ENCODE results near the gene RAP1B. TPM values are rescaled to one million over a fixed set of nuclear protein-coding genes. Genes with fewer than 3 reads are reported as not detected.
A peak's percentile ranks its signal among the peaks of the same experiment; 100 is the strongest.

Gene RAP1B
- total and polyA plus RNA-seq, 9 of the 15 experiments (the other 6 are each of a cell fraction or from before 2014, with no cell fraction given) = 107 to 309 (median 170) TPM

DNA sequence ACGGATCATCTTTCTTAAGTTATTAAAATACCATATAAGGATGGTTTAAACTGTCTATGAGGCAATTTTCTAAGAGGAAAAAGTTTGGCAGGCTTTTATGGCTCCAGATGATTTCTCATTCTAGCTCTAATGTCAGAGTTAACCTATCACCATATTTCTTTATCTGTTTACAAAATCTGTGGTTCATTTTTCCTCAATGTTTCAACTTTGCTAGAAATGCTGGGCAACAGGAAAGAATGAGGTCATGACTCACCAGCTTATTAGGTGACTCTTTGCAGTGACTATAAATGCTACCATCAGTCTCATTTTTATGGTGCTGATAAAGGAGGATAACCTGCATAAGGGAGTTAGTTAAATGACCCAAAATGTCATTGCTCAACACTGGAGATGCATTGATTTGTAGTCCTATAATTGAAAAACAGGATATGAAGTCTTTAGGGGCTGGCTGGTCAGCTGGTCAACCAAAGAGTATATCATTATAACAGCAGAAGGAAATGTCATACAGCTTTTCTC lies 45.3 kb upstream of the RAP1B start (continued):
- no peak for TF ChIP-seq ARID4B (CRISPR knock-in tag; IDR thresholded peaks at IDR 0.05)
- peak; percentile 87 for TF ChIP-seq HMBOX1 (IDR thresholded peaks at IDR 0.05)

DNA sequence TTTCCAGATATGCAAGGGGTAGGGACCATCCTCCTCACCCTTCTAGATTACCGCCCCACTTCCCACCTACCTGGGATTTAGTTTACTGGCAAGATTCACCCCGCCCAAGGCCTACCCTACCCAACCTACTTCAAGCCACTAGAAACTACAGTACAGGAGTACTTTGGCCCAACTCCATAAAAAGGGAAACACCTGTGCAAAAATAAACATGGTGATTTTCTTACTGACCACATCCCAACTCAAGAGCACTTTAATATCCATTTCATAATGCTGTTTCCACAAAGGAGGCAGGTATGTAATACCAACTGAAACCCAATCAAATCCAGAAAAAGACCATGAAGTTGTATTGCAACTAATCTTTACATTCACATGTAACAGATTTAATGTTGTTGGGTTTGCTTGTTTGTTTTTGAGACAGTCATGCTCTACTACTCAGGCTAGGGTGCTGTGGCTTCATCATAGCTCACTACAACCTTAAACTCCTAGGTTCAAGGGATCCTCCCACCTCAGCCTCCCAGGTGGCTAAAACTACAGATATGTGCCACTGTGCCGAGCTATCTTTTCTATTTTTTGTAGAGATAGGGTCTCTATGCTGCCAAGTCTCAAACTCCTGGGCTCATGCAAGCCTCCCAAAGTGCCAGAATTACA lies 41.7 kb upstream of the RAP1B start:
- in situ Hi-C loops (cut with MboI) (no loop called here), intact Hi-C loops (cut with micrococcal nuclease) (no loop called here)
- BruUV-seq (replicated peaks) = no TSS peak
- TF ChIP-seq, protein P1, sequence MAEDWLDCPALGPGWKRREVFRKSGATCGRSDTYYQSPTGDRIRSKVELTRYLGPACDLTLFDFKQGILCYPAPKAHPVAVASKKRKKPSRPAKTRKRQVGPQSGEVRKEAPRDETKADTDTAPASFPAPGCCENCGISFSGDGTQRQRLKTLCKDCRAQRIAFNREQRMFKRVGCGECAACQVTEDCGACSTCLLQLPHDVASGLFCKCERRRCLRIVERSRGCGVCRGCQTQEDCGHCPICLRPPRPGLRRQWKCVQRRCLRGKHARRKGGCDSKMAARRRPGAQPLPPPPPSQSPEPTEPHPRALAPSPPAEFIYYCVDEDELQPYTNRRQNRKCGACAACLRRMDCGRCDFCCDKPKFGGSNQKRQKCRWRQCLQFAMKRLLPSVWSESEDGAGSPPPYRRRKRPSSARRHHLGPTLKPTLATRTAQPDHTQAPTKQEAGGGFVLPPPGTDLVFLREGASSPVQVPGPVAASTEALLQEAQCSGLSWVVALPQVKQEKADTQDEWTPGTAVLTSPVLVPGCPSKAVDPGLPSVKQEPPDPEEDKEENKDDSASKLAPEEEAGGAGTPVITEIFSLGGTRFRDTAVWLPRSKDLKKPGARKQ (CRISPR knock-in tag; IDR thresholded peaks at IDR 0.05) = no peak
- TF ChIP-seq XRCC5 (IDR thresholded peaks at IDR 0.05; ENCODE audit: low read depth, low read length) (no peak), PRDM10 (IDR thresholded peaks at IDR 0.05; ENCODE audit: partially characterized antibody) (no peak), CREB1 (IDR thresholded peaks at IDR 0.05) (no peak), CREB1 (CRISPR knock-in tag; IDR thresholded peaks at IDR 0.05) (no peak)

More for the DNA sequence above, 41.7 kb upstream of the RAP1B start:
- ATAC-seq (no peak), DNase-seq (ENCODE audit: extremely low read depth in 1 of 4, low spot score in 3 of 4) (no peak), FAIRE-seq (no peak)
- Histone ChIP-seq H3K9me3 (replicated peaks; ENCODE audit: control insufficient read depth, insufficient read depth, low read depth, low read length) (no peaks in the 10 kb centered on the region), H3K27me3 (ENCODE audit: control insufficient read depth in 2 of 2, insufficient read depth in 2 of 2, low read length in 2 of 2) (peaks cover 0 to 5% of the 10 kb centered on the region in 2 experiments; a peak in 2 of 5 replicates), H3K4me1 (replicated peaks in 1 of 2; ENCODE audit: control insufficient read depth in 2 of 2, insufficient read depth in 2 of 2, low read length in 2 of 2) (no peaks in the 10 kb centered on the region; a peak in 1 of 5 replicates), H3K4me3 (no peak overlapping the region), H2AFZ (ENCODE audit: low read depth, low read length) (no peak overlapping the region), H3K9ac (ENCODE audit: insufficient read depth in 1 of 2, low read depth in 2 of 2, low read length in 2 of 2) (no peak overlapping the region), H3K79me2 (ENCODE audit: control insufficient read depth, insufficient read depth, low read length) (no peaks in the 10 kb centered on the region), H3K4me2 (ENCODE audit: insufficient read depth, low read length) (no peak overlapping the region), H3K27ac (ENCODE audit: extremely low read depth, low read depth, low read length) (no peak overlapping the region), H3K9me1 (ENCODE audit: control insufficient read depth, insufficient read depth, low read length) (no peaks in the 10 kb centered on the region), H3K36me3 (ENCODE audit: control insufficient read depth, insufficient read depth, low read length) (no peaks in the 10 kb centered on the region), H4K20me1 (replicated peaks; ENCODE audit: control insufficient read depth, insufficient read depth, low read length) (no peaks in the 10 kb centered on the region)
- 41% methylated on average over 3 of the region's 3 CpGs for WGBS (ENCODE audit: insufficient coverage, low coverage, missing lambda C conversion rate)
- CTCF ChIA-PET (ENCODE audit: low intra/inter-chr PET ratio) = interaction anchor here (0.7 kb wide), 1 partner anchor 20 kb away, joined by 3 read pairs; no protein-coding TSS in a partner anchor
- POLR2A ChIA-PET = interaction anchor here (1.5 kb wide), 1 partner anchor 54 kb away, joined by 4 read pairs; no protein-coding TSS in a partner anchor

Data from K562 (cell line).